GM12874 (cell line): Measurements from ENCODE around the gene CLCN5.

Experiments
- CTCF ChIP-seq: IDR thresholded peaks from 2 replicates; pipeline ENCODE4 v1.5.1; 2011; ENCODE audit warnings: low read depth, mild to moderate bottlenecking, control low read depth, low read length, moderate library complexity; ENCODE audit not compliant: insufficient read depth

CLCN5 gene

GRCh38 chrX:50082741-50083140, 160.3 kb downstream of the CLCN5 start:
- TF ChIP-seq CTCF = no peak

GRCh38 chrX:50088645-50089044, 166.2 kb downstream of the CLCN5 start:
- TF ChIP-seq CTCF = no peak

- no peak for TF ChIP-seq CTCF
Observed at GRCh38 chrX:50093625-50094024, 171.2 kb downstream of the CLCN5 start.

- no peak for TF ChIP-seq CTCF
Observed at GRCh38 chrX:50097071-50097470, 174.7 kb downstream of the CLCN5 start.

- no peak for TF ChIP-seq CTCF
Observed at GRCh38 chrX:50098241-50098640, 175.8 kb downstream of the CLCN5 start.

- TF ChIP-seq CTCF = no peak
Observed at GRCh38 chrX:50098749-50099148, 176.4 kb downstream of the CLCN5 start.

GRCh38 chrX:50099331-50099730, 176.9 kb downstream of the CLCN5 start:
- TF ChIP-seq CTCF = no peak

- TF ChIP-seq CTCF = 0 out of 2 replicates have a peak, but pooled peaks have one; percentile 11
Observed at GRCh38 chrX:50100188-50100587, 177.8 kb downstream of the CLCN5 start.
